ENCODE measurements around the gene WHRN. TPM values are rescaled to one million over a fixed set of nuclear protein-coding genes. Genes with fewer than 3 reads are reported as not detected.

WHRN gene
- total and polyA plus RNA-seq, 9 of the 15 experiments (the other 6 are each of a cell fraction or from before 2014, with no cell fraction given): 0.31 to 14.1 (median 3.0) TPM

DNA sequence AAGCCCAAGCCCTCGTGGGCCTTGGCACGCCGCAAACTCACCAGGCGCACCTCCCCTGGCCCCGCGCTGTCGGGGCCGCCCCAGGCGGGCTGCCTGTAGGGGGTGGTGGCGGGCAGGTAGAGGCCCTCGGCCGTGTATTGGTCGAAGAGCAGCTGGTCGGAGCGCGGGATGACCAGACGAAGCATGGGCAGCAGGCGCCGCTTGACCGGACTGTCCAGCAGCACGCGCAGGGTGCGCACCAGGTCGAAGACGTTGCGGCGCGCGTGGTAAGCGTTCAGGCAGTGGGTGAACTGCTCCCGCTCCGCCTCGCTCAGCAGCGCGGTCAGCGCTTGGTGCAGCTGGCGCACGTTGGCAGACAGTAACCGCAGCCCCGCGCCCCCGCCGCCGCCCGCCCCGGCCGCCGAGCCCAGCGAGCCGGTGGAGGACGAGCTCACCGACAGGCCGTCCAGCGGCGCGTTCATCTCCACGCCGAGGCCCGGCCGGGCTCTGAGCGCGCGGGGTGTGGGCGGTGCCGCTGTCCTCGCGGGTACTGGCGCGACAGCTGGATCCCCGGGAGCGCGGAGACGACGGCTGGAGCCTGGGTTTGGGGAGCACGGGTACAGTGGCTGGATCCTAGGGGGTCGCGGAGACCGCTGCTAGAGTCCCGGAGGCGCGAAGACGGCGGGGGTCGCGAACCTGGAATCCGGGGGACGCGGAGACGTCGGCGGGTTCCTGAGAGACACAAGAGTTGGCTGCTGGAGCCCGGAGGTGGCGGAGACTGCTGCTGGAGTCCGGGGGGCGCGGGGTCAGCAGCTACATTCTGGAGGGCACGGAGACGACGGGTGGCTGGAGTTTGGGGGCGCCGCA is 709 bp downstream of the WHRN start (continued):
- TF ChIP-seq, protein P1, sequence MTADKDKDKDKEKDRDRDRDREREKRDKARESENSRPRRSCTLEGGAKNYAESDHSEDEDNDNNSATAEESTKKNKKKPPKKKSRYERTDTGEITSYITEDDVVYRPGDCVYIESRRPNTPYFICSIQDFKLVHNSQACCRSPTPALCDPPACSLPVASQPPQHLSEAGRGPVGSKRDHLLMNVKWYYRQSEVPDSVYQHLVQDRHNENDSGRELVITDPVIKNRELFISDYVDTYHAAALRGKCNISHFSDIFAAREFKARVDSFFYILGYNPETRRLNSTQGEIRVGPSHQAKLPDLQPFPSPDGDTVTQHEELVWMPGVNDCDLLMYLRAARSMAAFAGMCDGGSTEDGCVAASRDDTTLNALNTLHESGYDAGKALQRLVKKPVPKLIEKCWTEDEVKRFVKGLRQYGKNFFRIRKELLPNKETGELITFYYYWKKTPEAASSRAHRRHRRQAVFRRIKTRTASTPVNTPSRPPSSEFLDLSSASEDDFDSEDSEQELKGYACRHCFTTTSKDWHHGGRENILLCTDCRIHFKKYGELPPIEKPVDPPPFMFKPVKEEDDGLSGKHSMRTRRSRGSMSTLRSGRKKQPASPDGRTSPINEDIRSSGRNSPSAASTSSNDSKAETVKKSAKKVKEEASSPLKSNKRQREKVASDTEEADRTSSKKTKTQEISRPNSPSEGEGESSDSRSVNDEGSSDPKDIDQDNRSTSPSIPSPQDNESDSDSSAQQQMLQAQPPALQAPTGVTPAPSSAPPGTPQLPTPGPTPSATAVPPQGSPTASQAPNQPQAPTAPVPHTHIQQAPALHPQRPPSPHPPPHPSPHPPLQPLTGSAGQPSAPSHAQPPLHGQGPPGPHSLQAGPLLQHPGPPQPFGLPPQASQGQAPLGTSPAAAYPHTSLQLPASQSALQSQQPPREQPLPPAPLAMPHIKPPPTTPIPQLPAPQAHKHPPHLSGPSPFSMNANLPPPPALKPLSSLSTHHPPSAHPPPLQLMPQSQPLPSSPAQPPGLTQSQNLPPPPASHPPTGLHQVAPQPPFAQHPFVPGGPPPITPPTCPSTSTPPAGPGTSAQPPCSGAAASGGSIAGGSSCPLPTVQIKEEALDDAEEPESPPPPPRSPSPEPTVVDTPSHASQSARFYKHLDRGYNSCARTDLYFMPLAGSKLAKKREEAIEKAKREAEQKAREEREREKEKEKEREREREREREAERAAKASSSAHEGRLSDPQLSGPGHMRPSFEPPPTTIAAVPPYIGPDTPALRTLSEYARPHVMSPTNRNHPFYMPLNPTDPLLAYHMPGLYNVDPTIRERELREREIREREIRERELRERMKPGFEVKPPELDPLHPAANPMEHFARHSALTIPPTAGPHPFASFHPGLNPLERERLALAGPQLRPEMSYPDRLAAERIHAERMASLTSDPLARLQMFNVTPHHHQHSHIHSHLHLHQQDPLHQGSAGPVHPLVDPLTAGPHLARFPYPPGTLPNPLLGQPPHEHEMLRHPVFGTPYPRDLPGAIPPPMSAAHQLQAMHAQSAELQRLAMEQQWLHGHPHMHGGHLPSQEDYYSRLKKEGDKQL (CRISPR knock-in tag; IDR thresholded peaks at IDR 0.05; ENCODE audit: borderline replicate concordance): no peak
- TF ChIP-seq SRF (CRISPR knock-in tag; IDR thresholded peaks at IDR 0.05) (peak in 1 of 2 experiments; percentile 62; a peak in 1 of 4 replicates), MIER1 (IDR thresholded peaks at IDR 0.05; ENCODE audit: low read depth) (no peak), NCOR1 (IDR thresholded peaks at IDR 0.05) (no peak), ZNF830 (CRISPR knock-in tag; IDR thresholded peaks at IDR 0.05) (no peak), DMBX1 (CRISPR knock-in tag; IDR thresholded peaks at IDR 0.05; ENCODE audit: borderline replicate concordance) (peak; percentile 42; the same call in 1 of the 2 replicates), RAD51 (IDR thresholded peaks at IDR 0.05; ENCODE audit: borderline replicate concordance, low read depth) (no peak), ZNF12 (CRISPR knock-in tag; IDR thresholded peaks at IDR 0.05) (no peak), ZNF23 (CRISPR knock-in tag; IDR thresholded peaks at IDR 0.05) (no peak), MXI1 (IDR thresholded peaks at IDR 0.05; ENCODE audit: low read depth, low read length) (no peak), ZBED1 (IDR thresholded peaks at IDR 0.05) (no peak), SAFB2 (IDR thresholded peaks at IDR 0.05; ENCODE audit: borderline replicate concordance, low read depth, low read length, severe bottlenecking) (no peak), FOXK1 (CRISPR knock-in tag; IDR thresholded peaks at IDR 0.05; ENCODE audit: borderline replicate concordance) (peak; percentile 70; the same call in 1 of the 2 replicates)
- TF ChIP-seq, protein P2, sequence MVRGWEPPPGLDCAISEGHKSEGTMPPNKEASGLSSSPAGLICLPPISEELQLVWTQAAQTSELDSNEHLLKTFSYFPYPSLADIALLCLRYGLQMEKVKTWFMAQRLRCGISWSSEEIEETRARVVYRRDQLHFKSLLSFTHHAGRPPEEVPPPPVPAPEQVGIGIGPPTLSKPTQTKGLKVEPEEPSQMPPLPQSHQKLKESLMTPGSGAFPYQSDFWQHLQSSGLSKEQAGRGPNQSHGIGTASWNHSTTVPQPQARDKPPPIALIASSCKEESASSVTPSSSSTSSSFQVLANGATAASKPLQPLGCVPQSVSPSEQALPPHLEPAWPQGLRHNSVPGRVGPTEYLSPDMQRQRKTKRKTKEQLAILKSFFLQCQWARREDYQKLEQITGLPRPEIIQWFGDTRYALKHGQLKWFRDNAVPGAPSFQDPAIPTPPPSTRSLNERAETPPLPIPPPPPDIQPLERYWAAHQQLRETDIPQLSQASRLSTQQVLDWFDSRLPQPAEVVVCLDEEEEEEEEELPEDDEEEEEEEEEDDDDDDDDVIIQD (CRISPR knock-in tag; IDR thresholded peaks at IDR 0.05): no peak
- TF ChIP-seq, protein P3, sequence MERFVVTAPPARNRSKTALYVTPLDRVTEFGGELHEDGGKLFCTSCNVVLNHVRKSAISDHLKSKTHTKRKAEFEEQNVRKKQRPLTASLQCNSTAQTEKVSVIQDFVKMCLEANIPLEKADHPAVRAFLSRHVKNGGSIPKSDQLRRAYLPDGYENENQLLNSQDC (CRISPR knock-in tag; IDR thresholded peaks at IDR 0.05): no peak
- TF ChIP-seq, protein P4, sequence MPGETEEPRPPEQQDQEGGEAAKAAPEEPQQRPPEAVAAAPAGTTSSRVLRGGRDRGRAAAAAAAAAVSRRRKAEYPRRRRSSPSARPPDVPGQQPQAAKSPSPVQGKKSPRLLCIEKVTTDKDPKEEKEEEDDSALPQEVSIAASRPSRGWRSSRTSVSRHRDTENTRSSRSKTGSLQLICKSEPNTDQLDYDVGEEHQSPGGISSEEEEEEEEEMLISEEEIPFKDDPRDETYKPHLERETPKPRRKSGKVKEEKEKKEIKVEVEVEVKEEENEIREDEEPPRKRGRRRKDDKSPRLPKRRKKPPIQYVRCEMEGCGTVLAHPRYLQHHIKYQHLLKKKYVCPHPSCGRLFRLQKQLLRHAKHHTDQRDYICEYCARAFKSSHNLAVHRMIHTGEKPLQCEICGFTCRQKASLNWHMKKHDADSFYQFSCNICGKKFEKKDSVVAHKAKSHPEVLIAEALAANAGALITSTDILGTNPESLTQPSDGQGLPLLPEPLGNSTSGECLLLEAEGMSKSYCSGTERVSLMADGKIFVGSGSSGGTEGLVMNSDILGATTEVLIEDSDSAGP (CRISPR knock-in tag; IDR thresholded peaks at IDR 0.05): no peak
- TF ChIP-seq, protein P5, sequence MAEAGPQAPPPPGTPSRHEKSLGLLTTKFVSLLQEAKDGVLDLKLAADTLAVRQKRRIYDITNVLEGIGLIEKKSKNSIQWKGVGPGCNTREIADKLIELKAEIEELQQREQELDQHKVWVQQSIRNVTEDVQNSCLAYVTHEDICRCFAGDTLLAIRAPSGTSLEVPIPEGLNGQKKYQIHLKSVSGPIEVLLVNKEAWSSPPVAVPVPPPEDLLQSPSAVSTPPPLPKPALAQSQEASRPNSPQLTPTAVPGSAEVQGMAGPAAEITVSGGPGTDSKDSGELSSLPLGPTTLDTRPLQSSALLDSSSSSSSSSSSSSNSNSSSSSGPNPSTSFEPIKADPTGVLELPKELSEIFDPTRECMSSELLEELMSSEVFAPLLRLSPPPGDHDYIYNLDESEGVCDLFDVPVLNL (CRISPR knock-in tag; IDR thresholded peaks at IDR 0.05; ENCODE audit: low read depth): peak; percentile 83

All from K562 (cell line).